ENCODE data around the gene ZDHHC14. TPM values are rescaled to one million over a fixed set of nuclear protein-coding genes. Genes with fewer than 3 reads are reported as not detected.

The ZDHHC14 gene
- total and polyA plus RNA-seq, 3 donors from 2014 or later: 28.5 to 74.9 (median 67.9) TPM

DNA sequence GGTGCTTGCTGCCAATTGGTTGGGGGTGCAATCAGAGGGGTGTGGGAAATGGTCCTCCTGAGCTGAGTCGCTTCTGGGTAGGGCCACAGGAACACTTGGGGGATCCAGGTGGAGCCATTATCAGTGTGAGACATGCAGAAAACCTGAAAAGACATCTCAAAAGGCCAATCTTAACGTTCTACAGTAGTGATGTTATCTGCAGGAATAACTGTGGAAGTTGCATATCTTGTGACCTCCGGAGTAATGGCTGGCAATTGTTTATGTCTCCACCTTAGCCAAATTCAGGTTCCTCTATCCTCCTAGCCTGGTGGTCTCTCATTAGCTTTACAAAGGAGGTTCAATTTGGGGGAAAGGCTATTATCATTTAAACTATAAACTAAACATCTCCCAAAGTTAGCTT, 327.2 kb downstream of the ZDHHC14 start:
- Histone ChIP-seq H3K4me3 (no peak overlapping the region), H3K27me3 (no peaks in the 10 kb centered on the region), H3K36me3 (ENCODE audit: low read depth, missing control alignments) (no peaks in the 10 kb centered on the region), H3K9me3 (no peaks in the 10 kb centered on the region), H3K4me1 (no peaks in the 10 kb centered on the region), H3K27ac (no peak overlapping the region)
- intact Hi-C loops (cut with DNase I; ENCODE audit: low total_unique reads): no loop called here
- 84 to 86% methylated on average over 3 of the region's 3 CpGs for WGBS, 2 donors
- no peak for DNase-seq
- TF ChIP-seq, protein P1, sequence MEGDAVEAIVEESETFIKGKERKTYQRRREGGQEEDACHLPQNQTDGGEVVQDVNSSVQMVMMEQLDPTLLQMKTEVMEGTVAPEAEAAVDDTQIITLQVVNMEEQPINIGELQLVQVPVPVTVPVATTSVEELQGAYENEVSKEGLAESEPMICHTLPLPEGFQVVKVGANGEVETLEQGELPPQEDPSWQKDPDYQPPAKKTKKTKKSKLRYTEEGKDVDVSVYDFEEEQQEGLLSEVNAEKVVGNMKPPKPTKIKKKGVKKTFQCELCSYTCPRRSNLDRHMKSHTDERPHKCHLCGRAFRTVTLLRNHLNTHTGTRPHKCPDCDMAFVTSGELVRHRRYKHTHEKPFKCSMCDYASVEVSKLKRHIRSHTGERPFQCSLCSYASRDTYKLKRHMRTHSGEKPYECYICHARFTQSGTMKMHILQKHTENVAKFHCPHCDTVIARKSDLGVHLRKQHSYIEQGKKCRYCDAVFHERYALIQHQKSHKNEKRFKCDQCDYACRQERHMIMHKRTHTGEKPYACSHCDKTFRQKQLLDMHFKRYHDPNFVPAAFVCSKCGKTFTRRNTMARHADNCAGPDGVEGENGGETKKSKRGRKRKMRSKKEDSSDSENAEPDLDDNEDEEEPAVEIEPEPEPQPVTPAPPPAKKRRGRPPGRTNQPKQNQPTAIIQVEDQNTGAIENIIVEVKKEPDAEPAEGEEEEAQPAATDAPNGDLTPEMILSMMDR (IDR thresholded peaks at IDR 0.05): no peak
- no peak for TF ChIP-seq POLR2A (IDR thresholded peaks at IDR 0.05)

DNA sequence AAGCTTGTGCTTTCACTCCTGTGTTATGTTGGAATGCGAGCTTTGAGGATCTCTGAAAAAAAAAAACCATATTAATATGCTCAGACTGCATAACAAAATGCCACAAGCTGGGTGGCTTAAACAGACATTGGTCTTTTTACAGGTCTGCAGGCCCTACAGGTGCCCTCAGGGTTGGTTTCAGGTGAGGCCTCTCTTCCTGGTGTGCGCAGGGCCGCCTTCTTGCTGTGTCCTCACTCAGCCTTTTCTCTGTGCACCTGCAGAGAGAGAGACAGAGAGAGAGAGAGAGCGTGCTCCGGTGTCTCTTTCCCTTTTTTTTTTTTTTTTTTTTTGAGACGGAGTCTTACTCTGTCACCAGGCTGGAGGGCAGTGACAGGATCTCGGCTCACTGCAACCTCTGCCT, 327.9 kb downstream of the ZDHHC14 start:
- WGBS, 2 donors: 62 to 72% methylated on average over 7 of the region's 7 CpGs

DNA sequence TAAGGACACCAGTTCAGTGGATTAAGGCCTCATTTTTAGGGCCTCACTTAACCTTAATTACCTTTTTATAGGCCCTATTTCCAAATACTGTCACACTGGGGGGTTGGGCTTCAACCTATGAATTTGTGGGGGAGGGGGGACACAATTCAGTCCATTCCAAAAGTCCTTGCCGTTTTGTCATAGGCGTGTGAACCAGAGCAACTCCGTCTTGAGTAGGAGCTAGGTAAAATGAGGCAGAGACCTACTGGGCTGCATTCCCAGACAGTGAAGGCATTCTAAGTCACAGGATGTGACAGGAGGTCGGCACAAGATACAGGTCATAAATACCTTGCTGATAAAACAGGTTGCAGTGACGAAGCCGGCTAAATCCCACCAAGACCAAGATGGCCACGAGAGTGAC, 328.6 kb downstream of the ZDHHC14 start:
- intact Hi-C loops (cut with DNase I; ENCODE audit: low total_unique reads): no loop called here
- no peak for DNase-seq

More for the DNA sequence above, 327.9 kb downstream of the ZDHHC14 start:
- no peak for DNase-seq
- Histone ChIP-seq H3K4me1 (no peaks in the 10 kb centered on the region), H3K27ac (no peak overlapping the region), H3K9me3 (no peaks in the 10 kb centered on the region), H3K27me3 (no peaks in the 10 kb centered on the region), H3K36me3 (ENCODE audit: low read depth, missing control alignments) (no peaks in the 10 kb centered on the region), H3K4me3 (no peak overlapping the region)
- TF ChIP-seq, protein P1 (IDR thresholded peaks at IDR 0.05): no peak
- TF ChIP-seq POLR2A (IDR thresholded peaks at IDR 0.05): no peak
- intact Hi-C loops (cut with DNase I; ENCODE audit: low total_unique reads): no loop called here

DNA sequence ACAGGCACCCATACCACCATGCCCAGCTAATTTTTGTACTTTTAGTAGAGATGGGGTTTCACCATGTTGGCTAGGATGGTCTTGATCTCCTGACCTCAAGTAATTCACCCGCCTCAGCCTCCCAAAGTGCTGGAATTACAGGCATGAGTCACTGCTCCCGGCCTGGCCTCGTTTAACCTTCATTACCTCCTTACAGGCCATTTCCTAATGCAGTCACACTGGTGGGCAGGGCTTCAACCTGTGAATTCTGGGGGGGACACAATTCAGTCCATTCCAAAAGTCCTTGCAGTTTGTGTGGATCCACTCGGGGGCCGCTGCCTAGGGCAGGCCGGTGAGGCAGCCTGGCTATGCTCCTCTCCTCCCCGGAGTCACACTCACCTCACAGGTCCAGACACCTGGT, 329.6 kb downstream of the ZDHHC14 start:
- no peaks in the 10 kb centered on the region for H3K4me1 ChIP-seq
- intact Hi-C loops (cut with DNase I; ENCODE audit: low total_unique reads): no loop called here
- H3K36me3 ChIP-seq (ENCODE audit: low read depth, missing control alignments): no peaks in the 10 kb centered on the region
- no peak overlapping the region for H3K4me3 ChIP-seq
- no peaks in the 10 kb centered on the region for H3K27me3 ChIP-seq
- H3K9me3 ChIP-seq: no peaks in the 10 kb centered on the region
- 79 to 80% methylated on average over 7 of the region's 7 CpGs for WGBS, 2 donors
- no peak overlapping the region for H3K27ac ChIP-seq
- TF ChIP-seq, protein P1 (IDR thresholded peaks at IDR 0.05): no peak
- no peak for TF ChIP-seq POLR2A (IDR thresholded peaks at IDR 0.05)
- DNase-seq: no peak

More for the DNA sequence above, 328.6 kb downstream of the ZDHHC14 start:
- no peak overlapping the region for H3K27ac ChIP-seq
- TF ChIP-seq POLR2A (IDR thresholded peaks at IDR 0.05): no peak
- TF ChIP-seq, protein P1 (IDR thresholded peaks at IDR 0.05): no peak
- H3K36me3 ChIP-seq (ENCODE audit: low read depth, missing control alignments): no peaks in the 10 kb centered on the region
- H3K9me3 ChIP-seq: no peaks in the 10 kb centered on the region
- H3K4me1 ChIP-seq: no peaks in the 10 kb centered on the region
- 70% methylated on average over 7 of the region's 7 CpGs for WGBS, 2 donors
- H3K4me3 ChIP-seq: no peak overlapping the region
- H3K27me3 ChIP-seq: no peaks in the 10 kb centered on the region

DNA sequence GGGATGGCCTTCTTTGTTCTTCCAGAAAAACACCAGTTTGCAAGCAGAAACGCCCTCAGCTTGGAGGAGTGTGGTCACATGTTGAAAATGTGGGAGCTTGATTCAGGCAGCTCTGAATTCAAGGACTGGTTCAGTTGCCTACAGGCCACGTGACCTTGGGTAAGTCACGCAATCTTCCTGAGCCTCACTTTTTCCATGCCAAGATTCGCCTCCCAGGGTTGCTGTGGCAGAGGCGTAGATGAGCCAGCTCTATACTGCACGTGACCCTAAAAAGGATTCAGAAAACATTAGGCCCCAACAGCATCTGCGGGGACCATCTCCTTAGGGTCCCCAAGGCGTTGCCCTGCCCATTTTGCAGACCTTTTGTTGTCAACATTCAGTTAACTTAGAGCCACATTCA, 330.1 kb downstream of the ZDHHC14 start:
- Histone ChIP-seq H3K27me3 (no peaks in the 10 kb centered on the region), H3K9me3 (no peaks in the 10 kb centered on the region), H3K36me3 (ENCODE audit: low read depth, missing control alignments) (no peaks in the 10 kb centered on the region), H3K27ac (no peak overlapping the region), H3K4me3 (no peak overlapping the region), H3K4me1 (no peaks in the 10 kb centered on the region)
- WGBS, 2 donors: 67 to 87% methylated on average over 8 of the region's 8 CpGs
- peak; percentile 58 for DNase-seq
- TF ChIP-seq, protein P1 (IDR thresholded peaks at IDR 0.05): no peak
- no peak for TF ChIP-seq POLR2A (IDR thresholded peaks at IDR 0.05)
- intact Hi-C loops (cut with DNase I; ENCODE audit: low total_unique reads): no loop called here
